PC-3 (cell line): Measurements from ENCODE around the gene RTN3. TPM values are rescaled to one million over a fixed set of nuclear protein-coding genes. Genes with fewer than 3 reads are reported as not detected.

Experiments used
- ATAC-seq: fragments of 200-7000 bp; cut with Tn5 transposase; 2 replicates; pipeline ENCODE4 v1.9.1; 2020; ENCODE audit warnings: mild to moderate bottlenecking, moderate library complexity
- BruUV-seq: library from RNA; stranded (reverse); fragments of 400-500 nt; replicated peaks from 2 replicates; lab custom pipeline; 2021; lab: Mats Ljungman, UMichigan
- CTCF ChIA-PET: fragments of 300-600 bp; sonication (Branson Sonifier 250); formaldehyde crosslinking; loops from one replicate; lab custom pipeline; 2022; ENCODE audit warnings: antibody characterized with exemption; lab: Charles Lee
- POLR2A ChIA-PET: fragments of 300-600 bp; sonication (Branson Sonifier 250); formaldehyde crosslinking; loops from one replicate; lab custom pipeline; 2022; ENCODE audit warnings: antibody characterized with exemption; ENCODE audit not compliant: unreplicated experiment; lab: Charles Lee
- DNase-seq: peaks from one replicate; pipeline ENCODE4 v3.0.0-alpha.2; 2015
- H2AFZ ChIP-seq: fragments of 300-600 bp; sonication (generic); 2 replicates; pipeline ENCODE4 v1.6.0; 2016; ENCODE audit warnings: antibody characterized with exemption, low read length
- H3F3A ChIP-seq: fragments of 300-600 bp; sonication (generic); one replicate; pipeline ENCODE4 v1.6.0; 2017; ENCODE audit warnings: antibody characterized with exemption, low read length, control low read depth, mild to moderate bottlenecking; ENCODE audit not compliant: unreplicated experiment
- H3K27ac ChIP-seq: fragments of 300-600 bp; sonication (generic); 2 replicates; pipeline ENCODE4 v1.5.1; 2016; ENCODE audit warnings: mild to moderate bottlenecking, low read length
- H3K27me3 ChIP-seq: fragments of 300-600 bp; sonication (generic); 2 replicates; pipeline ENCODE4 v1.6.1; 2016; ENCODE audit warnings: low read length, mixed read lengths
- H3K36me3 ChIP-seq: fragments of 300-600 bp; sonication (generic); 2 replicates; pipeline ENCODE4 v1.6.1; 2016; ENCODE audit warnings: low read depth, mixed run types, low read length, mixed read lengths
- H3K4me1 ChIP-seq: fragments of 300-600 bp; sonication (generic); 2 replicates; pipeline ENCODE4 v1.5.1; 2016; ENCODE audit warnings: low read length; ENCODE audit not compliant: insufficient read depth
- H3K4me2 ChIP-seq: fragments of 300-600 bp; sonication (generic); 2 replicates; pipeline ENCODE4 v1.6.0; 2016; ENCODE audit warnings: low read length
- H3K4me3 ChIP-seq: fragments of 300-600 bp; sonication (generic); 2 replicates; pipeline ENCODE4 v1.5.1; 2016; ENCODE audit warnings: mild to moderate bottlenecking, low read length, mixed read lengths
- H3K79me2 ChIP-seq: fragments of 300-600 bp; sonication (generic); 2 replicates; pipeline ENCODE4 v1.6.1; 2017; ENCODE audit warnings: low read length, mixed read lengths
- H3K9ac ChIP-seq: fragments of 300-600 bp; sonication (generic); 2 replicates; pipeline ENCODE4 v1.6.0; 2016; ENCODE audit warnings: mild to moderate bottlenecking, low read length
- H3K9me2 ChIP-seq: fragments of 300-600 bp; sonication (generic); replicated peaks from 2 replicates; pipeline ENCODE4 v1.6.1; 2016; ENCODE audit warnings: mixed run types, low read length, mixed read lengths
- H3K9me3 ChIP-seq: fragments of 300-600 bp; sonication (generic); 2 replicates; pipeline ENCODE4 v1.6.1; 2016; ENCODE audit warnings: low read length, mixed read lengths
- H4K20me1 ChIP-seq: fragments of 300-600 bp; sonication (generic); 2 replicates; pipeline ENCODE4 v1.6.1; 2016; ENCODE audit warnings: low read length, mixed read lengths
- CTCF ChIP-seq: fragments of 300-600 bp; sonication (generic); conservative IDR thresholded peaks from 2 replicates; pipeline ENCODE4 v1.5.1; 2017; ENCODE audit warnings: antibody characterized with exemption, low read depth, mild to moderate bottlenecking, low read length
- EZH2 ChIP-seq: fragments of 300-600 bp; sonication (generic); IDR thresholded peaks from one replicate; pipeline ENCODE4 v1.6.1; 2017; ENCODE audit warnings: antibody characterized with exemption, mild to moderate bottlenecking, low read length; ENCODE audit not compliant: unreplicated experiment
- EZH2phosphoT487 ChIP-seq: fragments of 300-600 bp; sonication (generic); IDR thresholded peaks from 2 replicates; pipeline ENCODE4 v1.6.1; 2018; ENCODE audit warnings: mild to moderate bottlenecking, antibody characterized with exemption, low read length, borderline replicate concordance
- intact Hi-C: fragments of 100-400 bp; cut with micrococcal nuclease; formaldehyde crosslinking; loops from 2 replicates; pipeline ENCODE4 v1.9.0; 2023
- total RNA-seq: library from RNA; depleted of rRNA; stranded (reverse); fragments of >200 nt; gene quantifications from 2 replicates; pipeline ENCODE4 v1.2.3, GENCODE V29; 2014

The RTN3 gene
- total RNA-seq, 1 experiment from 2014 or later = 100 TPM

GRCh38 chr11:63670096-63670432 lies 11.2 kb upstream of the RTN3 start:
- Histone ChIP-seq H3K27me3 (no peaks in the 10 kb centered on the region), H3K4me3 (peak overlapping the region; percentile 72), H3K9me2 (no peaks in the 10 kb centered on the region), H3K27ac (peak overlapping the region; percentile 81), H3F3A (peaks cover 13% of the 10 kb centered on the region), H3K4me2 (peak overlapping the region; percentile 91), H3K79me2 (peaks cover 55% of the 10 kb centered on the region), H4K20me1 (no peaks in the 10 kb centered on the region), H3K36me3 (no peaks in the 10 kb centered on the region; the same call in 1 of the 2 replicates), H3K9ac (peak overlapping the region; percentile 88), H2AFZ (peak overlapping the region; percentile 88), H3K4me1 (peaks cover 55% of the 10 kb centered on the region), H3K9me3 (no peaks in the 10 kb centered on the region)
- CTCF ChIA-PET = interaction anchor here (0.6 to 1.1 kb wide), 2 partner anchors 11 to 1110 kb away, joined by 3 to 6 read pairs; partner anchors contain the start of gene RTN3
- no peak for TF ChIP-seq EZH2
- TF ChIP-seq EZH2phosphoT487 = no peak
- TF ChIP-seq CTCF = no peak
- no peak for ATAC-seq
- intact Hi-C loops = loop anchor here (2.0 kb wide), 1 partner anchor 31 kb away; no protein-coding TSS in a partner anchor
- POLR2A ChIA-PET = interaction anchor here (0.9 kb wide), 1 partner anchor 11 kb away, joined by 5 read pairs; the partner anchor contains the start of gene RTN3
- DNase-seq = peak; percentile 29
- BruUV-seq = no TSS peak

DNA sequence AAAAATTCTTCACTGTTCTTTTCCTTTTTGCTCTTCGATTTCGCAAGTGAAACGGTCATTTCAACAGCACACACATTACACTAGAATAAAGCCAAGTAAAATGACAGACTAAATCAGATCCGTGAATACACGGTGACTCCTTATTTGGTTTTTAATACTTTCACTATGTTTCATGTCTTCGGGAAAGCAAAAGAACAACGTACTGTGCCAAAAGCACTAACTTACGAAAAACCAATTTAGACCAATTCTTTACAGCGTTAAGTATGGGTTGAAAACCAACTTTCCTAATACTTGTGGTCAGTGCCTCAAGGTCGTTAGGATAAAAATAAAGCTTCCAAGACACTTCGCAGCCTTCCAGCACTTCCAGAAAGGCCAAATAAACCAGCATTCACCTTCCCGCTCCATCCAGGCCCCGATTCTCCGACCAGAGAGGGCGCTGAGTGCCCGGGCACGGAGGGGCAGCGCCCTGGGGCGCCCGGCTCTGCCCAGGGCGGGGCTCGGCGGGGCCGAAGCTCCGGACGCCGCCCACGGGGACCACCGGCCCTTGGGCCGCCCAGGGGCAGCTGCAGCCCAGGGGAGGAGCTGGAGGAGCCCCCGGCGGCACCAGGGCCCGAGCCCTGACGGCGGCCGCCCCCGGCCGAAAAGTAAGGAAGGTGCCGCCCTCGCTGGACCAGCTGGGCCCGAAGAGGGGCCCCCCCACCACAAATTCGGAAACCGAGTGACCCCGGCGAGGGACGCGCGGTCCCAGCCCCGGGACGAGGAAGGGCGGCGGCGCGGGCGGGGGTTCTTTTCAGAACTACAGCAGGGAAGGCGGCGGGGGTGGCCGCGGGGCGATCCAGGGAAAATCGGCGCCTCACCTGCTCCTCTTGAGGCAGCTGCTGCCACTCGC lies 10.6 kb upstream of the RTN3 start:
- TF ChIP-seq CTCF = peak; percentile 73
- TF ChIP-seq EZH2 = no peak
- Histone ChIP-seq H3K9me2 (no peaks in the 10 kb centered on the region), H3K36me3 (no peaks in the 10 kb centered on the region; the same call in 1 of the 2 replicates), H3K79me2 (peaks cover 49% of the 10 kb centered on the region), H3K9ac (peak overlapping the region; percentile 88), H3K4me1 (peaks cover 55% of the 10 kb centered on the region), H3K27me3 (no peaks in the 10 kb centered on the region), H4K20me1 (no peaks in the 10 kb centered on the region), H3K27ac (peak overlapping the region; percentile 81), H3K4me2 (peak overlapping the region; percentile 91), H3K4me3 (peak overlapping the region; percentile 72), H3F3A (peaks cover 13% of the 10 kb centered on the region), H3K9me3 (no peaks in the 10 kb centered on the region), H2AFZ (peak overlapping the region; percentile 88)
- ATAC-seq = peak; percentile 40
- peak; percentile 72 for DNase-seq
- intact Hi-C loops = loop anchor here (1.0 to 2.0 kb wide), 2 partner anchors 11 to 32 kb away; partner anchors contain the start of gene RTN3
- POLR2A ChIA-PET = interaction anchor here (0.9 kb wide), 1 partner anchor 10 kb away, joined by 5 read pairs; the partner anchor contains the start of gene RTN3
- CTCF ChIA-PET = interaction anchor here (0.5 to 1.1 kb wide), 3 partner anchors 10 to 1110 kb away, joined by 3 to 8 read pairs (median 6); partner anchors contain the start of gene RTN3
- BruUV-seq = TSS peak; percentile 71
